Nephron progenitor cell (in vitro differentiated cells): ENCODE results near the gene SMCHD1.

Experiments used
- DNase-seq: peaks from one replicate; pipeline ENCODE4 v3.0.0; 2021
- H3K27ac Mint-ChIP-seq: 2 replicates; pipeline ENCODE4 v1.8.0; 2021; ENCODE audit warnings: mild to moderate bottlenecking, moderate library complexity, mixed read lengths
- H3K27me3 Mint-ChIP-seq: 2 replicates; pipeline ENCODE4 v1.8.0; 2021; ENCODE audit warnings: mild to moderate bottlenecking, low read depth, mixed read lengths; ENCODE audit not compliant: poor library complexity
- H3K36me3 Mint-ChIP-seq: 2 replicates; pipeline ENCODE4 v1.8.0; 2021; ENCODE audit warnings: low read depth, mixed read lengths
- H3K4me1 Mint-ChIP-seq: 2 replicates; pipeline ENCODE4 v1.8.0; 2021; ENCODE audit warnings: mixed read lengths
- H3K4me3 Mint-ChIP-seq: 2 replicates; pipeline ENCODE4 v1.8.0; 2021; ENCODE audit warnings: mild to moderate bottlenecking, moderate library complexity, mixed read lengths
- H3K9me3 Mint-ChIP-seq: 2 replicates; pipeline ENCODE4 v1.8.0; 2021; ENCODE audit warnings: mild to moderate bottlenecking, moderate library complexity, mixed read lengths
- TF ChIP-seq, protein P1 (sequence below): fragments of 200-600 bp; sonication (generic); IDR thresholded peaks from 2 replicates; pipeline ENCODE4 v1.5.0; 2021; ENCODE audit warnings: antibody characterized with exemption

SMCHD1 gene

DNA sequence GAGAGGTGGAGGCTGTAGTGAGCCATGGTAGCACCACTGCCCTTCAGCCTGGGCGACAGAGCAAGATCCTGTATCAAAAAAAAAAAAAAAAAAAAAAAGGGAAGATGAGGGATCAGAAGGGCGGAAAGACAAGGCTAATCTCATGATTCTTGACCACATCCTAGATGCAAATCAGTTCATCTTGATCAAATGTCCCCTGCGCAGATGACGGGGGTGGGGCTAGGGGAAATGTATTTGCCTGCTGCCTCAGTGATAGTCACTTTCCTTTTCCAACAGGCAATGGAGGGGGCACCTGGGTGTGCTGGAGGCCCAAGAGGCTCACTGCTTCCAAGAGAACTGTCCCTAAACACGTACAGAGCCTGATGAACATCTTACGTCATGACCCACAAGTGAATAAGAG, 187.6 kb downstream of the SMCHD1 start:
- Mint-ChIP-seq H3K27ac (no peak overlapping the region), H3K9me3 (peaks cover 12% of the 10 kb centered on the region), H3K4me1 (peaks cover 23% of the 10 kb centered on the region), H3K36me3 (no peaks in the 10 kb centered on the region), H3K27me3 (peaks cover 48% of the 10 kb centered on the region), H3K4me3 (no peak overlapping the region)
- DNase-seq: no peak
- TF ChIP-seq, protein P1, sequence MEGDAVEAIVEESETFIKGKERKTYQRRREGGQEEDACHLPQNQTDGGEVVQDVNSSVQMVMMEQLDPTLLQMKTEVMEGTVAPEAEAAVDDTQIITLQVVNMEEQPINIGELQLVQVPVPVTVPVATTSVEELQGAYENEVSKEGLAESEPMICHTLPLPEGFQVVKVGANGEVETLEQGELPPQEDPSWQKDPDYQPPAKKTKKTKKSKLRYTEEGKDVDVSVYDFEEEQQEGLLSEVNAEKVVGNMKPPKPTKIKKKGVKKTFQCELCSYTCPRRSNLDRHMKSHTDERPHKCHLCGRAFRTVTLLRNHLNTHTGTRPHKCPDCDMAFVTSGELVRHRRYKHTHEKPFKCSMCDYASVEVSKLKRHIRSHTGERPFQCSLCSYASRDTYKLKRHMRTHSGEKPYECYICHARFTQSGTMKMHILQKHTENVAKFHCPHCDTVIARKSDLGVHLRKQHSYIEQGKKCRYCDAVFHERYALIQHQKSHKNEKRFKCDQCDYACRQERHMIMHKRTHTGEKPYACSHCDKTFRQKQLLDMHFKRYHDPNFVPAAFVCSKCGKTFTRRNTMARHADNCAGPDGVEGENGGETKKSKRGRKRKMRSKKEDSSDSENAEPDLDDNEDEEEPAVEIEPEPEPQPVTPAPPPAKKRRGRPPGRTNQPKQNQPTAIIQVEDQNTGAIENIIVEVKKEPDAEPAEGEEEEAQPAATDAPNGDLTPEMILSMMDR: no peak

DNA sequence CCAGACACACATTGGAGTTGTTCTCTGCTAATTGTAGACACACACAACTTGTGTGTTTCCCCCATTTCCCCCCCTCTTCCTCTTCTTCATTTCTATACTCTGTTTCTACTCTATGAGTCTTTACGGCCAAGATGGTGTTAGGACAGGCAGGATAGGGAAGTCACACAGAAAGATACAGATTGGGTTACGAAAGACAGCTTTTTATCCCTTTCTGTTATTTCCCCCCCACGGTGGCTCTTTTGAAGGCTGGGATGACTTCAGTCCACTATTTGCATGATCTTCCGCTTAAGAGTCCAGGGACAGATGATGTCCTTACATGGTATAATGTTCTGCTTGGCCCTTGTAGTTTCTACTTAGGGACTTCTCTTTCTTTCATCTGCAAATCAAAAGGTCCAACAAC, 189.6 kb downstream of the SMCHD1 start:
- TF ChIP-seq, protein P1: no peak
- H3K27me3 Mint-ChIP-seq: peaks cover 63% of the 10 kb centered on the region
- H3K4me1 Mint-ChIP-seq: peaks cover 28% of the 10 kb centered on the region
- no peaks in the 10 kb centered on the region for H3K9me3 Mint-ChIP-seq
- H3K4me3 Mint-ChIP-seq: no peak overlapping the region
- DNase-seq: no peak
- H3K27ac Mint-ChIP-seq: no peak overlapping the region
- H3K36me3 Mint-ChIP-seq: no peaks in the 10 kb centered on the region

DNA sequence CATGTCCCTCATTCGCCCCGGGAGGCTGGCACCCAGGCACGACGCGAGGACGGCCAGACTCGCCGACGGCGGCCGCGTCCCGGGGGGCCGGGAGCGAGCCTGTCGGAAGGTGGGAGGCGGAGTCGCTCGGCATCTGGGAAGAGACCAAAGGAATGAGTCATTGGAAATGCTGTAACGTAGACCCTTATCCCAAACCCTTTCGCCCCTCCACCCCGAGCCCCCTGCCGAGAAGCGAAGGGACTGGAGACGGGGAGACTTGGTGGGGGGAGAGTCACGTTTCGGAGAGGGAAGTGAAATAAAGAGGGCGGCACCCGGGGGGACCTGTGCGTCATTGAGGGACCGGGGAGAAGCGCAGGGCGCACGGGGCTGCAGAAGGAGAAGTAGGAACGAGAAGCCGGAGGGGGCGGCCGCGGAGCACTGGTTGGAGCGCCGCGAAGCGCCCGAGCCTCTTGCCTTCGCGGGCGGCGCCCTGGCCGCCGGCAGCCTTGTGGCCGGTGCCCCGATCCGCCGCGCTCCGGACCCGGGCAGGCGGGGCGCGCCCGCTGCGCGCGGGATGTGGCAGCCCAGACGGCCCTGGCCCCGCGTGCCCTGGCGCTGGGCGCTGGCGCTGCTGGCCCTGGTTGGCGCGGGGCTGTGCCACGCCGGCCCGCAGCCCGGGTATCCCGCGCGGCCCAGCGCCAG, 191.2 kb downstream of the SMCHD1 start, which contains the start of gene EMILIN2:
Gene EMILIN2, plus strand, starts transcription at position 371 of the 681 bp plus-strand sequence. Its CDS starts 183 bp downstream, at position 554.
- Mint-ChIP-seq H3K36me3 (no peaks in the 10 kb centered on the region), H3K27me3 (peaks cover 68% of the 10 kb centered on the region), H3K27ac (no peak within 1 kb of the TSS), H3K9me3 (no peaks in the 10 kb centered on the region), H3K4me3 (peak within 1 kb of the TSS; percentile 91), H3K4me1 (peaks cover 28% of the 10 kb centered on the region)
- peak; percentile 57 for DNase-seq
- TF ChIP-seq, protein P1: no peak

DNA sequence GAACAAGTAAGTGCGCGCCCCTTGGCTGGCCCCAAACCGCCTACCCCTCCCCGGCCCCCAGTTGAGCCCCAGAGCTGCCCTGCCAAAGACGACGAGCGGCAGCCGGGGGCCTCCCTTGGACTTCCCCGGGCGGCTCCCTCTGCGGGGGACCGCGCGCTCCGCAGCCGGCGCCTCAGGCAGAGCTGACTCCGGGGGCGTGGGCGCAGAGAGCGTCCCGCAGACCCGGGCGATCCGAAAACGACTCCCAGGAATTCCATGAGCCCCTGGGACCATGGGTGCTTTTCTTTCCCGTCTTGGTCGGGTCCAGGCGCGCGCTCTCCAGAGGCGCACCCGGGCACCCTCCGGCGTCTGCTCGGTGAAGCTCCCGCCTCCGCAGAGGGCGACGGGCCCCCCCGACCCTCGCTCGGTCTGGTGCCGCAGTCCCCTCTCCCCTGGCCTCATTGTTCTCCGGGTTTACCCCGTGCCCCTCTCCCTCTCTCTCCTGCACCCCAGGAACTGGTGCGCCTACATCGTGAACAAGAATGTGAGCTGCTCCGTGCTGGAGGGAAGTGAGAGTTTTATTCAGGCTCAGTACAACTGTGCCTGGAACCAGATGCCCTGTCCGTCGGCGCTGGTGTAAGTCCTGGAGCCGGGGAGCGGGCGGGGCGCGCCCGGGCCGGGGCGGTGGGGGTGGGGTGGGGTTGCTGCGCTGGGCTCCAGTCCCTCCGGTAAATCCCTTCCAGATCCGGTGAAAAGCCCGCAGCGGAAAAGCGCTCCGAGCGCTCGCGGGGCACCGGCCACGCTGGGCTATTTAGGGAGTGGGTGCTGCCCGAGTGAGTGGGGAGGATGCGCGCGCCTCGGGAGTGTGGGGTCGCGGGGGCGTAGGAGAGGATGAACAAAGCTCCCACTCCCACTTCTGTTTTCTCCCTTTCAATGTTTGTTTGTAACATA, 192.1 kb downstream of the SMCHD1 start:
- H3K4me1 Mint-ChIP-seq: peaks cover 28% of the 10 kb centered on the region
- no peaks in the 10 kb centered on the region for H3K36me3 Mint-ChIP-seq
- H3K27ac Mint-ChIP-seq: no peak overlapping the region
- H3K9me3 Mint-ChIP-seq: no peaks in the 10 kb centered on the region
- TF ChIP-seq, protein P1: no peak
- DNase-seq: peak; percentile 50
- H3K4me3 Mint-ChIP-seq: peak overlapping the region; percentile 91
- H3K27me3 Mint-ChIP-seq: peaks cover 68% of the 10 kb centered on the region

DNA sequence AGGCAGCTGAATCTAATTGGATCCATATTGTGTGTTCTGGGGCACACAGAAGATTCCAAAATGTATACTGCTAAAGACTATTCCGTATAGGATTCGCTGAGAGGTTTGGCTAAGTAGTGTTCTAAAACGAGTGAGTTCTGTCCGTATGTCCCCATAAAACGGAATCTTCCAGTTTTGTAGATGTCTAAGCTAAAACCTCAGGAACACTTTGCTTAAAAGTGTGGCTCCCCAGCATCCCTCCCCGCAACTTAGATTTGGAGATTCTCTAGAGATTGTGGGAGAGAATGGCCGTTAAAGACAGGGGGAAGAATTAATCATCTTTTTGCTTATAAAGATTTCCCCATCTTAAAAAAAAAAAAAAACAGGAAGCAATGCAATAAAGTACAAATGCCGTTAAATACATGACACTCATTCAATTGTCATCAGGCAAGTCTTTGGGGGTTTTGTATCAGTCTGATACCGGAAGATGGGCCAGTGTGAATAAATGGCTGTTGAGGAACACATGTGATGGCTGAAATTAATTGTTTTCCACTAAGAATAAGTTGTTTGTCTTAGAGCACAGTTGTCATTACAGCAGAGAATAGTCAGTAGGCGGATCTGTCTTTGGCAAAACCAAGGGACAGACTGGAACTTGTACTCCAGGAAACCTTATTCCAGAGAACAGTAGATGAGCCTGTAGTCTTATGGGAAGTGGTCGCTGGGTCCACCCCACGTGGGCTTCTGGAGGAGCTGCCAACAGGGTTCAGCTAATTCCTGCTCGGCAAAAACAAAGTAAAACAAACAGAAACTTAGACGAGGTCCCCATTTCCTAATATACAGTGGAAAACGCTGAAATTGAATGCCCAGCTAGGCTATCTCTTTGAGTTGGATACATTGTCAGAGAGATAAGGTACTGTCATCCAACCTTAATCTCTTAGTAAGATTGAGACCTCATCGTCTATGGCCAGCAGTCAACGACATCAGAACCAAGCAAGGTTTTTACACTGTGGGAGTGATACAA, 193.0 kb downstream of the SMCHD1 start:
- TF ChIP-seq, protein P1: no peak
- DNase-seq: no peak
- peaks cover 28% of the 10 kb centered on the region for H3K4me1 Mint-ChIP-seq
- peaks cover 62% of the 10 kb centered on the region for H3K27me3 Mint-ChIP-seq
- no peaks in the 10 kb centered on the region for H3K36me3 Mint-ChIP-seq
- no peaks in the 10 kb centered on the region for H3K9me3 Mint-ChIP-seq
- H3K4me3 Mint-ChIP-seq: peak overlapping the region; percentile 91
- no peak overlapping the region for H3K27ac Mint-ChIP-seq
